Fibroblast of lung (primary cell): ENCODE data around the gene CCDC157.

Experiments used
- EZH2 ChIP-seq: IDR thresholded peaks from 2 replicates; pipeline ENCODE4 v1.5.1; 2012; ENCODE audit warnings: low read length, control low read depth, mild to moderate bottlenecking; ENCODE audit errors: missing control alignments
- TF ChIP-seq, protein P1 (sequence below), 2 donors: IDR thresholded peaks in 1 of 2; conservative IDR thresholded peaks in 1 of 2; 1 replicate in 1 of 2; 2 replicates in 1 of 2; pipeline ENCODE4 v1.5.1; 2011 to 2012; ENCODE audit warnings: low read length in 2 of 2, control low read depth in 1 of 2, inconsistent platforms in 1 of 2, low read depth in 1 of 2, mild to moderate bottlenecking in 1 of 2

DNA sequence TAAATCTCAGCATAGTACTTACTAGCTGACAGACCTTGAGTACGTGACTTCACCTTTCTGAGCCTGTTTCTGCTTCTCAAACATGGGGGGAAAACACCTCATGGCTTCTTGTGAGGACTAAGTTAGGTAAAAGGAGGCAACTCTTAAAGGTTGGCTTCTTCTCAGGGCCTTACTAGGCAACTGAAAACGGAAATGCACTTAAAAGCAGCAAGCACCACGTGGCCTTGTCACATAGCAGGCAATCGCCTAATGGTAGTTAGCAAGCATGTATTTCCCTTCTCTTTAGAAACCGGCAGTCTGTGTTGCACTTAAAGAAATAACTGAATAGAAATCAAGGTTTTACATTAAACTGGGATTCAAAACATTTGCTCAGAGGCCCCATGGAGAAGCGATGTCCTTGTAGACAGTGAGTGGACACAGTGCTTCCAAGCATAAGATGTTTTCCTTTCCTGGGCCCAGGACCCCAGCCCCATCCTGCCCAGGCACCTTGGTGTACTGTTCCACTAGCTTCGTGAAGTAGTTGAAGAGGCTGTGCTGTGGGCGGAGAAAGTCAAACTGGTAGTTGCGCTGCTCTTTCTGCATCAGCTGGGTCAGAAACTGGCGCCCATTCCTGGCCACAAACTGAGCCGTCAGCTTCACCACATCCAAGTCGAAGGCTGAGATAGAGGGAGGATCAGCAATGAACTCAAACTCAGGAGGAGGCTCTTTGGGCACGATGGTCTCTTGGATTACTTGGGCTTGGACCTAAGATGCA is 12.2 kb upstream of the CCDC157 start:
- TF ChIP-seq, protein P1, sequence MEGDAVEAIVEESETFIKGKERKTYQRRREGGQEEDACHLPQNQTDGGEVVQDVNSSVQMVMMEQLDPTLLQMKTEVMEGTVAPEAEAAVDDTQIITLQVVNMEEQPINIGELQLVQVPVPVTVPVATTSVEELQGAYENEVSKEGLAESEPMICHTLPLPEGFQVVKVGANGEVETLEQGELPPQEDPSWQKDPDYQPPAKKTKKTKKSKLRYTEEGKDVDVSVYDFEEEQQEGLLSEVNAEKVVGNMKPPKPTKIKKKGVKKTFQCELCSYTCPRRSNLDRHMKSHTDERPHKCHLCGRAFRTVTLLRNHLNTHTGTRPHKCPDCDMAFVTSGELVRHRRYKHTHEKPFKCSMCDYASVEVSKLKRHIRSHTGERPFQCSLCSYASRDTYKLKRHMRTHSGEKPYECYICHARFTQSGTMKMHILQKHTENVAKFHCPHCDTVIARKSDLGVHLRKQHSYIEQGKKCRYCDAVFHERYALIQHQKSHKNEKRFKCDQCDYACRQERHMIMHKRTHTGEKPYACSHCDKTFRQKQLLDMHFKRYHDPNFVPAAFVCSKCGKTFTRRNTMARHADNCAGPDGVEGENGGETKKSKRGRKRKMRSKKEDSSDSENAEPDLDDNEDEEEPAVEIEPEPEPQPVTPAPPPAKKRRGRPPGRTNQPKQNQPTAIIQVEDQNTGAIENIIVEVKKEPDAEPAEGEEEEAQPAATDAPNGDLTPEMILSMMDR (conservative IDR thresholded peaks at IDR 0.05 in 1 of 2, IDR thresholded peaks at IDR 0.05 in 1 of 2; ENCODE audit: low read depth in 1 of 2, low read length in 2 of 2) = no peak
- no peak for TF ChIP-seq EZH2
